ENCODE data around the gene PLEKHG3.

- TF ChIP-seq ZNF687 (IDR thresholded peaks at IDR 0.05) = no peak
- TF ChIP-seq CHD1 (IDR thresholded peaks at IDR 0.05; ENCODE audit: low read depth, low read length) = no peak
Measured at GRCh38 chr14:64761441-64762043, 57.3 kb downstream of the PLEKHG3 start.
